OCI-LY3 (cell line): ENCODE results near the gene RETREG1.

Experiments
- H2AFZ ChIP-seq: fragments of 200-600, 300-600 bp; shearing (Covaris generic); 2 replicates; pipeline ENCODE4 v1.6.0; 2014; ENCODE audit warnings: antibody characterized with exemption, low read depth, low read length
- H3K27ac ChIP-seq: fragments of 200-600, 300-600 bp; sonication (generic); 2 replicates; pipeline ENCODE4 v1.5.1; 2014; ENCODE audit warnings: mild to moderate bottlenecking, low read length, moderate library complexity, mixed read lengths
- H3K27me3 ChIP-seq: fragments of 200-600, 300-600 bp; sonication (generic); 2 replicates; pipeline ENCODE4 v1.6.1; 2014; ENCODE audit warnings: low read depth, low read length, mixed read lengths
- H3K36me3 ChIP-seq: fragments of 200-600, 300-600 bp; sonication (generic); replicated peaks from 2 replicates; pipeline ENCODE3; 2014; ENCODE audit warnings: low read depth, low read length, mixed read lengths
- H3K4me1 ChIP-seq: fragments of 300-600, 200-600 bp; sonication (generic); 2 replicates; pipeline ENCODE4 v1.6.1; 2014; ENCODE audit warnings: low read length, mixed read lengths
- H3K4me2 ChIP-seq: fragments of 200-600, 300-600 bp; sonication (generic); 2 replicates; pipeline ENCODE4 v1.6.1; 2014; ENCODE audit warnings: low read length, mixed read lengths
- H3K4me3 ChIP-seq: fragments of 300-600, 200-600 bp; sonication (generic); 2 replicates; pipeline ENCODE4 v1.5.1; 2014; ENCODE audit warnings: antibody characterized with exemption, mild to moderate bottlenecking, low read length, moderate library complexity
- H3K79me2 ChIP-seq: fragments of 300-600, 200-600 bp; shearing (Covaris generic); 2 replicates; pipeline ENCODE4 v1.6.1; 2014; ENCODE audit warnings: mild to moderate bottlenecking, low read length, mixed read lengths
- H3K9ac ChIP-seq: fragments of 300-600, 200-600 bp; shearing (Covaris generic); 2 replicates; pipeline ENCODE4 v1.6.0; 2014; ENCODE audit warnings: mild to moderate bottlenecking, low read length, moderate library complexity
- H3K9me3 ChIP-seq: fragments of 200-600, 300-600 bp; shearing (Covaris generic); 2 replicates; pipeline ENCODE4 v1.6.1; 2014; ENCODE audit warnings: low read length, mixed read lengths; ENCODE audit not compliant: insufficient read depth
- H4K20me1 ChIP-seq: fragments of 200-600, 300-600 bp; sonication (generic); 2 replicates; pipeline ENCODE4 v1.6.1; 2016; ENCODE audit warnings: low read length, mixed read lengths; ENCODE audit not compliant: insufficient read depth
- EZH2phosphoT487 ChIP-seq: fragments of 200-600 bp; shearing (Covaris generic); IDR thresholded peaks from 2 replicates; pipeline ENCODE4 v1.6.1; 2018; ENCODE audit warnings: antibody characterized with exemption, mixed run types, low read depth
- TF ChIP-seq, protein P1 (sequence below): fragments of 200-600, 300-600 bp; sonication (generic); IDR thresholded peaks from 2 replicates; pipeline ENCODE4 v1.5.1; 2014; ENCODE audit warnings: antibody characterized with exemption, low read length, low read depth

RETREG1 gene

GRCh38 chr5:16561660-16562059, 55.1 kb downstream of the RETREG1 start:
- Histone ChIP-seq H3K9me3 (no peaks in the 10 kb centered on the region), H3K27ac (no peak overlapping the region), H3K4me2 (peak overlapping the region; percentile 41), H3K9ac (no peak overlapping the region), H3K4me1 (peaks cover 13% of the 10 kb centered on the region), H3K4me3 (no peak overlapping the region), H3K36me3 (no peaks in the 10 kb centered on the region), H2AFZ (no peak overlapping the region), H3K27me3 (no peaks in the 10 kb centered on the region), H3K79me2 (no peaks in the 10 kb centered on the region), H4K20me1 (no peaks in the 10 kb centered on the region)
- TF ChIP-seq, protein P1, sequence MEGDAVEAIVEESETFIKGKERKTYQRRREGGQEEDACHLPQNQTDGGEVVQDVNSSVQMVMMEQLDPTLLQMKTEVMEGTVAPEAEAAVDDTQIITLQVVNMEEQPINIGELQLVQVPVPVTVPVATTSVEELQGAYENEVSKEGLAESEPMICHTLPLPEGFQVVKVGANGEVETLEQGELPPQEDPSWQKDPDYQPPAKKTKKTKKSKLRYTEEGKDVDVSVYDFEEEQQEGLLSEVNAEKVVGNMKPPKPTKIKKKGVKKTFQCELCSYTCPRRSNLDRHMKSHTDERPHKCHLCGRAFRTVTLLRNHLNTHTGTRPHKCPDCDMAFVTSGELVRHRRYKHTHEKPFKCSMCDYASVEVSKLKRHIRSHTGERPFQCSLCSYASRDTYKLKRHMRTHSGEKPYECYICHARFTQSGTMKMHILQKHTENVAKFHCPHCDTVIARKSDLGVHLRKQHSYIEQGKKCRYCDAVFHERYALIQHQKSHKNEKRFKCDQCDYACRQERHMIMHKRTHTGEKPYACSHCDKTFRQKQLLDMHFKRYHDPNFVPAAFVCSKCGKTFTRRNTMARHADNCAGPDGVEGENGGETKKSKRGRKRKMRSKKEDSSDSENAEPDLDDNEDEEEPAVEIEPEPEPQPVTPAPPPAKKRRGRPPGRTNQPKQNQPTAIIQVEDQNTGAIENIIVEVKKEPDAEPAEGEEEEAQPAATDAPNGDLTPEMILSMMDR, result no peak

GRCh38 chr5:16559702-16560101, 57.1 kb downstream of the RETREG1 start:
- Histone ChIP-seq H3K36me3 (no peaks in the 10 kb centered on the region), H3K27ac (no peak overlapping the region), H3K9ac (no peak overlapping the region), H3K79me2 (no peaks in the 10 kb centered on the region), H3K4me1 (peaks cover 6% of the 10 kb centered on the region), H3K4me2 (no peak overlapping the region), H3K4me3 (no peak overlapping the region), H3K27me3 (no peaks in the 10 kb centered on the region), H3K9me3 (no peaks in the 10 kb centered on the region), H2AFZ (no peak overlapping the region), H4K20me1 (no peaks in the 10 kb centered on the region)
- TF ChIP-seq EZH2phosphoT487, result no peak
- TF ChIP-seq, protein P1, result no peak

- H3K9ac ChIP-seq, result no peak overlapping the region
- no peaks in the 10 kb centered on the region for H3K36me3 ChIP-seq
- H3K4me2 ChIP-seq, result no peak overlapping the region
- no peak for TF ChIP-seq EZH2phosphoT487
- TF ChIP-seq, protein P1, result no peak
- no peaks in the 10 kb centered on the region for H3K27me3 ChIP-seq
- H3K9me3 ChIP-seq, result no peaks in the 10 kb centered on the region
- H3K79me2 ChIP-seq, result no peaks in the 10 kb centered on the region
- H3K4me1 ChIP-seq, result peaks cover 6% of the 10 kb centered on the region
- H4K20me1 ChIP-seq, result no peaks in the 10 kb centered on the region
- no peak overlapping the region for H2AFZ ChIP-seq
- H3K27ac ChIP-seq, result no peak overlapping the region
- H3K4me3 ChIP-seq, result no peak overlapping the region
Observed at GRCh38 chr5:16558984-16559629, 57.7 kb downstream of the RETREG1 start.

DNA sequence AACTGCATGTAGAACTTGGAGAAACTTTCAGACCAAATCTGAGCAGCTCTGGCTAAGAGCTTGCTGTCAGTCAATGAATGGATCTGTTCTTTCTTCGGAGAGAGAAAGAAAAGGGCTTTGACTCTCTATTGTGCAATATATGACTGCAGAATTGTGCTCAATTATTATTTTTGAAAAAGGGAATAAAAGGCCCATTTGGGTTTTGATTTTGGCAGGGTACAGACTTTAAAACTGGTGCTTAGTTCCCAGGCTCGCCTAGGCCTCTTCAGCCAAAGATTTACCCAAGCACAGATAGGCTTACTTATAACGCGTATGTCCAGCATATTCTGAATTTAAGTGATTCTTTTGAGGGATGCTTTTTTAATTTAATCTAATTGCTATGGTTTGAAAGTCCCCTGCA, 59.3 kb downstream of the RETREG1 start:
- no peak overlapping the region for H3K27ac ChIP-seq
- no peak overlapping the region for H3K9ac ChIP-seq
- peaks cover 6% of the 10 kb centered on the region for H3K4me1 ChIP-seq
- H3K36me3 ChIP-seq, result no peaks in the 10 kb centered on the region
- H3K4me3 ChIP-seq, result no peak overlapping the region
- H3K4me2 ChIP-seq, result no peak overlapping the region
- no peak overlapping the region for H2AFZ ChIP-seq
- no peaks in the 10 kb centered on the region for H3K27me3 ChIP-seq
- H4K20me1 ChIP-seq, result no peaks in the 10 kb centered on the region
- no peak for TF ChIP-seq EZH2phosphoT487
- TF ChIP-seq, protein P1, result no peak
- H3K9me3 ChIP-seq, result no peaks in the 10 kb centered on the region
- H3K79me2 ChIP-seq, result no peaks in the 10 kb centered on the region
